HG03064 (cell line): ENCODE results near the gene HJURP.

Source experiments
- ATAC-seq: cut with Tn5 transposase; IDR thresholded peaks from one replicate; pipeline ENCODE4 v1.9.1; 2021; ENCODE audit warnings: low read depth; ENCODE audit not compliant: unreplicated experiment

HJURP gene

GRCh38 chr2:233817361-233817911 lies 36.9 kb downstream of the HJURP start:
- no peak for ATAC-seq

DNA sequence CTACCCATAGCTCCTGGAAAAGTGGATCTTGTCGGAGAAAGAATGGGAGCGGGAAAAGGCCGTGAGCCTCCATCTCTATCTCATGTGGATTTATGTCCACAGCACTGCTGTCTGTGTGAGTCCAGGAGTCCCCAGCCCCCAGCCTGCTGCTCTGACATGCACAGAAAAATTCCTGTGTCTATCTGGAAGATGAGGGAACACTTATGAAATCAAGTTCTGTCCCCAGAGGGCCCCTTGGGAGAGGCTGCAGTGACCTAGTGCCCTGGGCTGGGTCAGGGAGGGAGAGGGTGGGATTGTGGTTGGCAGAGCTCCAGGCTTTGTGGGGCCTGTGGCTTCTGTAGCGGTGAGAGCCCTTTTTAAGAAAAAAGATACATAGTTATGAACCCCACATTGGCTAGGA lies 37.6 kb downstream of the HJURP start:
- no peak for ATAC-seq

DNA sequence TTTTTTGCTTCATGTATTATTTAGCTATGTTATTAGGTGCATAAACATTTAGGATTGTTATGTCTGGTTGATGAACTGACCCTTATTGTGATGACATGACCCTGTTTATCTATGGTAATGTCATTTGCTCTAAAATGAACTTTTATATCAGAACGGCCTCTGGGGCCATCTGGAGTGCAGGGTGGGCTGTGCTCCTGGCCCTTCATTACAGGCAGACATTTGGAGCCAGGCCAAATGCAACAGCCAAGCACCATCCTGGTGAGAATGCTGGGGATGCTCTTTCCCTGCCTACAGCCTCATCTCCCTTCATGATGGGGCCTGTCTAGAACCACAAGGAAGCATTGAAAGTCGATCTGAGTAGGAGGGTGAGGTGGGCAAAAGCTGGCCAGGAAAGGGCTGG lies 38.0 kb downstream of the HJURP start:
- no peak for ATAC-seq

- ATAC-seq: no peak
Observed at GRCh38 chr2:233815861-233816260, 38.5 kb downstream of the HJURP start.

- ATAC-seq: no peak
Observed at GRCh38 chr2:233814056-233814835, 40.1 kb downstream of the HJURP start.

DNA sequence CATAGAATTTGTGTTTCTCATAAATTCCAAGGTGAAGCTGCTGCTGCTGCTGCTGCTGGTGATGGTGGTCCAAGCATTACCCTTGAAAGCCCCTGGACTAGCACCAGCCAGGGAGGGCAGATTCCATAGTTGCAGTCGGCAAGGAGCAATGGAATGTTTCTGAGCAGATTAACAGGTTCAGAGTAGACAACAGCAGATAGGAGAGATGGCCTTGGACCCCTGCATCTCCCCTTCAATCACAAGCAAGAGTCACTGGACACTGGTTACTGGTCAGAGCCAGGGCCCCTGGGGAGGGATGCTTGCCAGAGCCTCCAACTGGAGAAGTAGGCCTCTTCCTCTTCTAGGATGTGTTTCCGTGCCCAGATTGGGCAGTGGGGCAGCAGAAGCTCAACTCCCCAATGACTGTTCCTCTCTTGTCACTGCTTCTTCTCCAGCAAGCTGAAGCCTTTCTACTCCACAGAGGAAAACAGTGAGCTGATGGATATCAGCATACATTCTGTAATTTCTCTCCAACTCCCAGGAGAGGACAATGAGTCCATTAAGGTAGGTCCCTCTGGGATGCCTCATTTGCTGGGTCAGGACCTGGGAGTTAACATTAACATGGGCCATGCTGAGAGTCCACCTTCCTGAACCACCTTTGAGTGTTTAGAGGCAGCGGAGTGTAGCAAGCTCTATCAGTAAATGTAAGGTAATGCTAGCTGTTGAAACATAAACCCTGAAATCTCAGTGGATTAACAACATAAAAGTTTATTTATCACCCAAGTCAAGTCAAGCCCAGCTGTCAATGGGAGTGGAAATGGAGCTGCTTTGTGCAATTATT lies 40.9 kb downstream of the HJURP start:
- ATAC-seq: no peak

- ATAC-seq: no peak
Observed at GRCh38 chr2:233811732-233812131, 42.6 kb downstream of the HJURP start.

GRCh38 chr2:233811087-233811486 lies 43.2 kb downstream of the HJURP start:
- ATAC-seq: no peak

DNA sequence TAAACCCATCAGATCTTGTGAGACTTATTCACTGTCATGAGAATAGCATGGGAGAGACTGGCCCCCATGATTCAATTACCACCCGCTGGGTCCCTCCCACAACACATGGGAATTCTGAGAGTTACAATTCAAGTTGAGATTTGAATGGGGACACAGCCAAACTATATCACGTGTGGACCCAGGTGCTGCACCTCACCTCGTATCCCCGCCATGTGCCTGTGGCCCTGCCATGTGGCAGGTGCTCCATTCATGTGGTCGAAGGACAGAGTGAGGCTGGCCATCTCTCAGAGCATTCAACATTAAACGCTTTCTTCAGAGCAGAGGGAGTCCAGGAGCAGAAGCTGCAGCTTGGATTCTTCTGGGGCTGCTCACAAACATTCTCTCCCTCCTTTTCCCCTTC lies 44.0 kb downstream of the HJURP start:
- ATAC-seq: no peak

DNA sequence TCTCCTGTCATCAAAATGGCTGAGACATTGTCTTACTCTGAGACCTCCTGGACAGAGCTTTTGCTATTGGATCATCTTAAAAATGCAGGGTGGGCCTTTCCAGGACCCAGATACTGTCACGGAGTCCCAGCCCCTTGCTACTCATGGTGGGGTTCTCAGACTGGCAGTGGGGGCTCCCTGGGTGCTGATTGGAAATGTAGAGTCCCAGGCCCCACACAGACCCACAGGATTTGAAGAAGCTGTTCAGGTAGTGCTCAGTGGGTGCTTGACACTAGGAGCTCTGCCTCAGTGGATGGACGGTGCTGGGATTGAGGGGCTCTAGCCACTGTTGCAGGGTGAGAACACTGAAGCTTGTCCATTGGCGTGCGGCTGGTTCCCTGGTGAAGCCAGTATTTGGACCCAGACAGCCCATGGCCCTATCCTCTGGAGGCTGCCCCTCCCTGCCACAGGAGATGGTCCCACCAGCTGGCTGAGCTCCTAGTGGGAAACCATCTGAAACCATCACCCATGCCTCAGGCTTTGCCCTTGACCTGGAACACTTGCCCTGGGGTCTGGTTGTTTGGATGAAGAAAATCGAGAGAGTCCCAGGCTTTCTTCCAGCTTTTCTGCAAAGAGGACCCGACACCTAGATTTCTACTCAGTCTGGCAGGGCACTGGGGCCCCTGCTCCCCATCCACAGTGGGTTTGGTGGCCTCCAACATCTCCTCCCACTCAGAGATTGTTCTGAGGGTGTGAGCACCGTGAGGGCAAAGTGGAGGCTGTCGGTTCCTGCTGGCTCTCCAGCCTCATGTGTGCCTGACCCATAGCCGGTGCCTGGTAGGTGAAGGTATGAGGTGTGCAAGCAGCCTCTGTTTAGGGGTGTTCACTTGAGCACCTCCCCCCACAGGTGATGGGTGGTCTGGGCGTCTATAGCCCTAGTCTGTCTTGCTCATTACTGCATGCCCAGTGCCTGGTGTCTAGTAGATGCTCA lies 46.1 kb downstream of the HJURP start:
- no peak for ATAC-seq

DNA sequence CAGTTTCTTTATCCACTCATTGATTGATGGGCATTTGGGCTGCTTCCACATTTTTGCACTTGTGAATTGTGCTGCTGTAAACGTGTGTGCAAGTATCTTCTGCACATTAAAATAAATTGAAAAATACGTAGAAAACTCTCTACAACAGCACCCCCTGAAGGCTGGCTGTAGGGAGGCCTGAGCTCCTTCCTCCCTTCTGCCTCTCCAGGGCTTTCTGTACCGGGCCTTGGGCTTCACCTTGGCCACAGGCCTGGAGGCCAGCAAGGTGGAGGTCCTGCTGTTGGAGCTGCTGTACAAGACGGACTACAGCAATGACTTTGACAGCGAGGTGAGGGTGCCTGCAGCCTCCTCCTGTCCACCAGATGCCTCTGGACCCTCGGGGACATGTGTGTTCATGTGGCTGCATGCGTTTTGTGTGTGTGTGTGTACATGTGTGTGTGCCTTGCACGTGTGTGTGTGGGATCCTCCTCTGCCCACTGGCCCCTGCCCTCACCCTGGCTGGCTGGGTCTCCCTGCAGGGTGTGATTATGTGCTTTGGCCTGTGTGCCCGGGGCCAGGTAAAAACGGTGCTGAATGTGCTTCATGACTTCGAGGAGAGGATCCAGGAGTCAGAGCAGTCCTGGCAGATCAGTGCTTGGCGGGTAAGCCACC lies 47.0 kb downstream of the HJURP start:
- ATAC-seq: no peak

DNA sequence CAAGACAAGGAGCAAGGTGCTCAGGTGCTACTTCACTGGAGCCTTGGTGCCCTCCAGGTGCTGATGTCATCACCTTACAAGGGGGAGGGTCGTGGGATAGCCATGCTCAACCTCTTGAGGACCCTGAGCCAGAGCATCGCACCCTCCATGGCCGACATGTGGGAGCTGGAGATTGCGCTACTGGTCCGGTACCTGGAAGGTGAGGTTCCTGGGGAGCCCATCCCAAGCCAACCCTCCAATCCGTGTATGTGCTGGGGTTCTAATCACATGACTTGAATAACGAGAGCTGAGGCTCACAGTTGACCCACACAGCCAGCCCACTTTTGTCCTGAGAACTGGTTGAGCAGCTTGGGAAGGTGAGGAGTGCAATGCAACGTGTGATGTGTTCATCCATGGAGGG lies 50.3 kb downstream of the HJURP start:
- ATAC-seq: no peak

GRCh38 chr2:233803292-233803911 lies 50.9 kb downstream of the HJURP start:
- no peak for ATAC-seq

- ATAC-seq: no peak
Observed at GRCh38 chr2:233802132-233802815, 52.1 kb downstream of the HJURP start.

DNA sequence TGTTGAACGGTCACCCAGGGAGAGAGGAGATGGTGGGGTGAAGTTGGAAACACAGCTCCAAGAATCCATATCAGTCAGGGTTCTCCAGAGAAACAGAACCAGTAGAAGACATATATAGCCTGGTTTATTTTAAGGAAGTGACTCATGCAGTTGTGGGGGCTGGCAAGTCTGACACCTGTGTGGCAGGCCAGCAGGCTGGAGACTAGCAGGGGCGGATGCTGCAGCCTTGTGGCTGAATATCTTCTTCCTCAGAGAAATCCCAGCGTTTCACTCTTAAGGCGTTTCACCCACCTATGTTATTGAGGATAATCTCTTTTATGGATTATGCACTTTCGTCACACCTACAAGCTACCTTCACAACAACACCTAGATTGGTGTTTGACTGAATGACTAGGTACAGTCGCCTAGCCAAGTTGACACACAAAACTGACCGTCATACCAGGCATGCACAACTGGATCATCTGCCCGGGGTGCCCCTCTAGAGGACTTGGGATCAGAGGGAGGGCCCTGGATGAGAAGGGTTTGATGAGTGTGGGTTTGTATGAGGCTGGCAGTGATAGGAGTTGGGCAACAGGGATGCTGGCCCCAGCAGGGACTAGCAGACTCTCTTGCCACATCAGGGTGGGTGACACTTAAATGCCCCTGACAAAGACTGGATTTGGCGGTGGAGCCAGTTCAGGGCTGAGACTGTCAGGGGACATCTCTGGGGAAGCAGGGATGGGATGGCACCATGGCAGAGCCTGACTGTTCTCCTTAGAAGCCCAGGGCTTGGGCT lies 52.8 kb downstream of the HJURP start:
- ATAC-seq: no peak

DNA sequence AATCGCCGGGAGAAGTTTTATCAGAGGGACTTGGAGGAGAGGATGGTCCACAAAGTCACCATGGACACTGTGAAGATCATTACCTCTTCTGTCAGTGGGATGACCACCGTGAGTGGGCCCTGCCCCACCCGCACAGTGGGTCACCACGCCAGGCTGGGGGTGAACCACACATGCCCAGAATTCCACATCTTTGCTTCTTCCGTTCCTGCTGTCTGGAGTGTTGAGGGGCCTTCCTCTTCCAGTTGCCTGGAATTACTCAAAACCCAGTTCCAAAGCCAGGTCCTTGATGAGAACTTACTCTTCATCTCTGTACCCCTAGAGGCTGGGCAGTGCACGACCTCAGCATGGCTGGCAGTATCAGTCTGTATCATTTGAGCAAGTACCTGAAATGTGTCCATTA lies 54.1 kb downstream of the HJURP start:
- ATAC-seq: no peak

- ATAC-seq: no peak
Observed at GRCh38 chr2:233799716-233800115, 54.6 kb downstream of the HJURP start.

- ATAC-seq: no peak
Observed at GRCh38 chr2:233799087-233799665, 55.2 kb downstream of the HJURP start.
